Astrocyte (in vitro differentiated cells and primary cell): ENCODE data around the gene SAP30L.

Experiments
- CTCF ChIP-seq: IDR thresholded peaks from 2 replicates; pipeline ENCODE4 v1.5.1; 2011; ENCODE audit warnings: low read depth, mild to moderate bottlenecking, inconsistent platforms, low read length, moderate library complexity; ENCODE audit not compliant: insufficient read depth
- EZH2 ChIP-seq: IDR thresholded peaks from 2 replicates; pipeline ENCODE4 v1.6.1; 2012; ENCODE audit warnings: mild to moderate bottlenecking, low read length, inconsistent platforms; ENCODE audit not compliant: insufficient read depth

DNA sequence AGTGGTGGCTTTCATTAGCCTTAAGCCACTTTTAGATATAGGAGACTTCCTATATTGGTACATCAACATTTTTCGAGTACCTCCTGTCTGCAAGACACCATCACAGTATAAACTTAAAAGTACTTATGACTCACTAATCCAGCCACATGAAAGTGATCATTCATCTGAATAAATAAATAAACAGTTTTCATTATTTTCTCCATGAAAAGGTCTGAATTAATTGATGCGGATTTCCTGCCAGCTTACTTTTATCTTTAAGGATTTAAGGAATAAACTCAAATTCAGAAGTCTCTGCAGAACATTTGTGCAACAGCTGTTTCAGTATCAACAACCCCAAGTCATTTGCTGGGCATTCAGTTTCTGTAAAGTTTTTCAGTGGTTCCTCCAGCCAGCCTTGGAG is 4.0 kb downstream of the SAP30L start:
- no peak for TF ChIP-seq CTCF
- no peak for TF ChIP-seq EZH2
